GM20431 (cell line): ENCODE data around the gene DNM1.

Experiments used
- in situ Hi-C: fragments of 300-500 bp; cut with MseI, MboI; formaldehyde crosslinking; loops from one replicate; pipeline ENCODE4 v1.15.0; 2020; ENCODE audit warnings: low sequenced_read_pairs; ENCODE audit not compliant: unreplicated experiment

DNM1 gene

GRCh38 chr9:128203707-128204551 lies 750 bp downstream of the DNM1 start:
- in situ Hi-C loops = no loop called here

- in situ Hi-C loops = no loop called here
Measured at GRCh38 chr9:128204858-128205257, 1.7 kb downstream of the DNM1 start.

- in situ Hi-C loops = no loop called here
Measured at GRCh38 chr9:128205296-128205944, 2.2 kb downstream of the DNM1 start.

GRCh38 chr9:128206484-128206883 lies 3.3 kb downstream of the DNM1 start:
- in situ Hi-C loops = no loop called here

- in situ Hi-C loops = no loop called here
Measured at GRCh38 chr9:128206916-128207910, 4.0 kb downstream of the DNM1 start.

GRCh38 chr9:128208386-128208785 lies 5.2 kb downstream of the DNM1 start:
- in situ Hi-C loops = no loop called here

GRCh38 chr9:128208946-128209669 lies 5.9 kb downstream of the DNM1 start:
- in situ Hi-C loops = no loop called here

GRCh38 chr9:128211186-128211980 lies 8.2 kb downstream of the DNM1 start:
- in situ Hi-C loops = no loop called here

- in situ Hi-C loops = no loop called here
Measured at GRCh38 chr9:128211981-128212281, 8.8 kb downstream of the DNM1 start.

- in situ Hi-C loops = no loop called here
Measured at GRCh38 chr9:128213746-128214497, 10.7 kb downstream of the DNM1 start.

GRCh38 chr9:128214571-128215490 lies 11.7 kb downstream of the DNM1 start:
- in situ Hi-C loops = no loop called here

- in situ Hi-C loops = no loop called here
Measured at GRCh38 chr9:128215491-128216409, 12.6 kb downstream of the DNM1 start.

GRCh38 chr9:128216781-128217553 lies 13.8 kb downstream of the DNM1 start:
- in situ Hi-C loops = no loop called here

GRCh38 chr9:128218172-128218517 lies 15.0 kb downstream of the DNM1 start:
- in situ Hi-C loops = no loop called here

GRCh38 chr9:128218518-128219389 lies 15.6 kb downstream of the DNM1 start:
- in situ Hi-C loops = no loop called here
